ENCODE data around the gene PTF1A. TPM values are rescaled to one million over a fixed set of nuclear protein-coding genes. Genes with fewer than 3 reads are reported as not detected.

PTF1A gene
- total and polyA plus RNA-seq, 2 experiments from 2014 or later, result not detected

DNA sequence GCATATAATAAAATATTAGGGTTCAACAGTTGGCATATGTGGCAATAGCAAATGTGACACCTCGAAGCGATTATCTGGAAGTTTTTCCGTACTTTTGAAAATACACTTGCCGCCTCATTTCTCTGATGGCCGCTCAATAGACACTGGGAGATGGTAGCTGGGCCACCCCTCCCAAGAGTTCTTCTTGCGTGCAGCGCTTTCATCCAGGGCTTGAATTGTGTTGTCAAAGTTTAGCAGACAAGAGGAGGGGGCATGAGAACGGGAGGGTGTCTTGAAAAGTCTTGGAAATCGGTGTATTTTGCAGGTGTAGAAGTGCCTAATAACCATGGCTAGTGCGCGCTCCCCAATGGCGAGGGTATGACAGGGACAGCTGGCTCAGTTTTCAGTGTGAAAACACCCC is 8.5 kb downstream of the PTF1A start:
- Histone ChIP-seq H2AFZ (no peak overlapping the region), H3K36me3 (replicated peaks; ENCODE audit: insufficient read depth, low read depth) (no peaks in the 10 kb centered on the region), H3K4me2 (no peak overlapping the region), H3K27ac (no peak overlapping the region), H3K9me2 (replicated peaks; ENCODE audit: insufficient read depth) (no peaks in the 10 kb centered on the region), H3K79me2 (no peaks in the 10 kb centered on the region), H3K9me3 (ENCODE audit: low read depth) (no peaks in the 10 kb centered on the region), H3K4me1 (ENCODE audit: insufficient read depth) (no peaks in the 10 kb centered on the region), H3K4me3 (no peak overlapping the region), H3K27me3 (peaks cover 100% of the 10 kb centered on the region), H4K20me1 (ENCODE audit: insufficient read depth, poor library complexity, severe bottlenecking) (no peaks in the 10 kb centered on the region)
- TF ChIP-seq, protein P1, sequence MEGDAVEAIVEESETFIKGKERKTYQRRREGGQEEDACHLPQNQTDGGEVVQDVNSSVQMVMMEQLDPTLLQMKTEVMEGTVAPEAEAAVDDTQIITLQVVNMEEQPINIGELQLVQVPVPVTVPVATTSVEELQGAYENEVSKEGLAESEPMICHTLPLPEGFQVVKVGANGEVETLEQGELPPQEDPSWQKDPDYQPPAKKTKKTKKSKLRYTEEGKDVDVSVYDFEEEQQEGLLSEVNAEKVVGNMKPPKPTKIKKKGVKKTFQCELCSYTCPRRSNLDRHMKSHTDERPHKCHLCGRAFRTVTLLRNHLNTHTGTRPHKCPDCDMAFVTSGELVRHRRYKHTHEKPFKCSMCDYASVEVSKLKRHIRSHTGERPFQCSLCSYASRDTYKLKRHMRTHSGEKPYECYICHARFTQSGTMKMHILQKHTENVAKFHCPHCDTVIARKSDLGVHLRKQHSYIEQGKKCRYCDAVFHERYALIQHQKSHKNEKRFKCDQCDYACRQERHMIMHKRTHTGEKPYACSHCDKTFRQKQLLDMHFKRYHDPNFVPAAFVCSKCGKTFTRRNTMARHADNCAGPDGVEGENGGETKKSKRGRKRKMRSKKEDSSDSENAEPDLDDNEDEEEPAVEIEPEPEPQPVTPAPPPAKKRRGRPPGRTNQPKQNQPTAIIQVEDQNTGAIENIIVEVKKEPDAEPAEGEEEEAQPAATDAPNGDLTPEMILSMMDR (IDR thresholded peaks at IDR 0.05; ENCODE audit: poor library complexity), result no peak
- TF ChIP-seq EZH2phosphoT487 (IDR thresholded peaks at IDR 0.05; ENCODE audit: low read depth, severe bottlenecking, unreplicated experiment), result no peak
- peak; percentile 45 for TF ChIP-seq EZH2 (IDR thresholded peaks at IDR 0.05; ENCODE audit: borderline replicate concordance)
- WGBS (ENCODE audit: low lambda C conversion rate, missing lambda C conversion rate), result 25% methylated on average over 12 of the region's 12 CpGs
- DNase-seq (ENCODE audit: low spot score), result no peak

DNA sequence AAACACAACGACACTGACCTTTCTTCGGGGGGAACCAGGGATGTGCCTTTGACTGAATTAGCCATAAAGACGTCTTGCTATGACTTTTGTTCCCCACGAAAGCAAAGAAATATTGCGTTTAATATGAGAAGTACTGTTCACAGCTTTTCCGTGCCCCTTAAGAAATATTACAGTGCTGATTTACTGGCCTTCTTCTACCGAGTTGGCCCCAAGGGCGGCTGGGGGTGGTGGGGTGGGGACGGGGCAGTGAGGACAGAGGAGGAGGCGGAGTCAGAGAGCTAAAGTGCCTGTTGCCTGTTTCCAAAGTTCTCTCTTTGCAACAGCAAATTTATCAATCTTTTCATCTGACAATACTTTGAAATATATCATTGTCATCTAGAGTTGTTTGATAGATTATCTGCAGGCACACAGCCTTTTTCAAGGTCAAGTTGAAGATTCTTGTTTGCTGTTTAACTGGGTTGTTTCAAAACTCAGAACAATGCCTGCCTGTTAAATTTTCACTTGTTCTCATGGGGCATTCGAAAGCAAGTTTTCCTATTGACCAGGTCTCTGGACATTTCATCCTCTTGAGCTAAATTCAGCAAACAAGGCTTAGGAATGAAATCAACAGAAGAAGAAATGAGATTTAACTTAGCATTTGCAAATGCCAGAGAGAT is 9.0 kb downstream of the PTF1A start:
- DNase-seq (ENCODE audit: low spot score), result no peak
- H3K27me3 ChIP-seq, result peaks cover 100% of the 10 kb centered on the region
- H3K27ac ChIP-seq, result no peak overlapping the region
- no peaks in the 10 kb centered on the region for H3K4me1 ChIP-seq (ENCODE audit: insufficient read depth)
- no peak overlapping the region for H3K4me2 ChIP-seq
- no peaks in the 10 kb centered on the region for H3K36me3 ChIP-seq (replicated peaks; ENCODE audit: insufficient read depth, low read depth)
- no peaks in the 10 kb centered on the region for H4K20me1 ChIP-seq (ENCODE audit: insufficient read depth, poor library complexity, severe bottlenecking)
- H3K9me2 ChIP-seq (replicated peaks; ENCODE audit: insufficient read depth), result no peaks in the 10 kb centered on the region
- 7% methylated on average over 10 of the region's 11 CpGs for WGBS (ENCODE audit: low lambda C conversion rate, missing lambda C conversion rate)
- TF ChIP-seq EZH2phosphoT487 (IDR thresholded peaks at IDR 0.05; ENCODE audit: low read depth, severe bottlenecking, unreplicated experiment) (no peak), EZH2 (IDR thresholded peaks at IDR 0.05; ENCODE audit: borderline replicate concordance) (peak; percentile 36)
- TF ChIP-seq, protein P1 (IDR thresholded peaks at IDR 0.05; ENCODE audit: poor library complexity), result no peak
- no peaks in the 10 kb centered on the region for H3K79me2 ChIP-seq
- no peak overlapping the region for H2AFZ ChIP-seq
- H3K4me3 ChIP-seq, result no peak overlapping the region
- no peaks in the 10 kb centered on the region for H3K9me3 ChIP-seq (ENCODE audit: low read depth)

DNA sequence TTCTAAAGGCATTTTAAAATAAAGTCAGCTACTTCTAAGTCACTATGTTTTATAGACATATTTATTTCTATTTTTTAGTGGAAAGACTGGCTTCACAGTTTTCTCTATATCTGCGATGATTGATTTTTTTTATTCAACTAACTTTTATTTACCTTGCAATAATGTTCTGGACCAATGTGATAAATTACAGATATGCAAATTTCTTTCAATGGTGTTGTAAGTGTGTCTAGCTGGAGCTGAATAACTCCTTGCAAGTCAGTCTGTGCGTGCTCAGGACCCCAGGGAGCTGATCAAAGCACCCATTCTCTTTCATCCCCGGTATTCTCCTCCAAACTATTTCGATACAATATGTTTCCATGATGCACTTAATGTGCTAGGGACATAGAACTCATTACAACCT is 9.7 kb downstream of the PTF1A start:
- H3K4me2 ChIP-seq, result no peak overlapping the region
- H3K9me3 ChIP-seq (ENCODE audit: low read depth), result no peaks in the 10 kb centered on the region
- TF ChIP-seq, protein P1 (IDR thresholded peaks at IDR 0.05; ENCODE audit: poor library complexity), result no peak
- TF ChIP-seq EZH2 (IDR thresholded peaks at IDR 0.05; ENCODE audit: borderline replicate concordance) (no peak), EZH2phosphoT487 (IDR thresholded peaks at IDR 0.05; ENCODE audit: low read depth, severe bottlenecking, unreplicated experiment) (no peak)
- H2AFZ ChIP-seq, result no peak overlapping the region
- no peaks in the 10 kb centered on the region for H3K79me2 ChIP-seq
- no peaks in the 10 kb centered on the region for H4K20me1 ChIP-seq (ENCODE audit: insufficient read depth, poor library complexity, severe bottlenecking)
- WGBS (ENCODE audit: low lambda C conversion rate, missing lambda C conversion rate), result 38% methylated on average over 4 of the region's 4 CpGs
- H3K36me3 ChIP-seq (replicated peaks; ENCODE audit: insufficient read depth, low read depth), result no peaks in the 10 kb centered on the region
- peaks cover 98% of the 10 kb centered on the region for H3K27me3 ChIP-seq
- H3K4me3 ChIP-seq, result no peak overlapping the region
- DNase-seq (ENCODE audit: low spot score), result no peak
- no peaks in the 10 kb centered on the region for H3K9me2 ChIP-seq (replicated peaks; ENCODE audit: insufficient read depth)
- H3K4me1 ChIP-seq (ENCODE audit: insufficient read depth), result no peaks in the 10 kb centered on the region
- no peak overlapping the region for H3K27ac ChIP-seq

Data from hepatocyte (in vitro differentiated cells).